Middle frontal gyrus (tissue), 1 donor: ENCODE results near the gene SEL1L2.

ENCODE experiments used
- DNase-seq: peaks from one replicate; pipeline ENCODE4 v3.0.0-alpha.2; 2015; ENCODE audit warnings: low spot score; ENCODE audit errors: extremely low spot score

The SEL1L2 gene

GRCh38 chr20:13865791-13866351 lies 124.5 kb downstream of the SEL1L2 start:
- DNase-seq = no peak

DNA sequence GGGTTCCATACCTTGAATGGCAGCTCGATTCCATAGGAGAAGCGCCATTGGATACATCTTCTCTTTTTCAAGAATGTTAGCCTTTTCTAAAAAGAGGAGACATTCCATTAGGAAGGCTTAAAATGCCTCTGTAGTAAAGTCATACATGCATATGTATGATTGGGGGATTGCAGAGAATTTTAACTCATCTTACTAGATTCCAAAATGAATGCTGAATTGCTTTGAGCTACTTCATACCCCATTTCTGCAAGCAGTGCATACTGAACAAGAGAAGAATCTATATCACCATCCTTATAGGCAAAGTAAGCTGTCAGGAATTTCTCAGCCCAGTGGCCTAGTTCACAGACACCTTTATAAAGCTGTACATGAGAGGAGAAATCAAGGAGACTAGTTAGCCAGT lies 125.3 kb downstream of the SEL1L2 start:
- DNase-seq = no peak

DNA sequence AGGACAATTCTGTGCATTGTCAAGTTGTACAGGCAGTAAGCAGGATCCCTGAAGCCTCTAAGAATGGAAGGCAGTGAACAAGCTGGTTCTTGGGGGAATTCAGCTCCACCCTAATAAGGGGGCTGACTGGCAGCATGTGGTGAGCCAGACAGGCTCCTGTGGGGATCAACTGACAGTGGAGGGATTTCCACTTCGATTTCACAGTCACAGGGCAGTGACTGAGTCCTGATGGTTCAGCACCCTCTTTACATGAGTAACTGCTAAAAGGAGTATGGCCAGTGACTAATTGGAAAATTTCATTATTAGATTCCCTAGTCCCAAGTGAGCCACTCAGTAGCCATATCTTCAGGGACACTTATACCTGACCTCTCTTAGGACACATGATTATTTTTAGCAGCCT lies 127.2 kb downstream of the SEL1L2 start:
- DNase-seq = no peak

DNA sequence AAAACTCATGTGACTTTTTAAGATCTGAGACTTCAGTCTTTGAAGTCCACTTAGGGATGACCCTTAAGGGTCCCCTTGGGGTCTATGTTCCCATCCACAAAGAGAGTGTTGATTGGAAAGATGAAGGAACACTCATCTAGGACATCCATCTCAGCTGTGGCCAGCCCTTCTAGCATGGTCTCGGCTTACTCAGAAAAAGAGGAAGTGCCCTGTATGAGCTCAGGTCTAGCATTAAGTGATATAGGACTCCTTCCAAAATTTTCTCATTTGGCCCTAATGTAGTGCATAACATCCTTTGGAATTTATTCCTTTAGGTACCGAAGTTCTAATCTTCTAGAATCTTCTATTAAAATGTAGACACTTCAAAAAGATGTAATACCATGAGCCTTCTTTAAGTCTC lies 128.2 kb downstream of the SEL1L2 start:
- DNase-seq = no peak

- DNase-seq = no peak
These were observed 131.5 kb downstream of the SEL1L2 start for GRCh38 chr20:13858871-13859270.

- no peak for DNase-seq
These were observed 132.0 kb downstream of the SEL1L2 start for GRCh38 chr20:13858439-13858838.

DNA sequence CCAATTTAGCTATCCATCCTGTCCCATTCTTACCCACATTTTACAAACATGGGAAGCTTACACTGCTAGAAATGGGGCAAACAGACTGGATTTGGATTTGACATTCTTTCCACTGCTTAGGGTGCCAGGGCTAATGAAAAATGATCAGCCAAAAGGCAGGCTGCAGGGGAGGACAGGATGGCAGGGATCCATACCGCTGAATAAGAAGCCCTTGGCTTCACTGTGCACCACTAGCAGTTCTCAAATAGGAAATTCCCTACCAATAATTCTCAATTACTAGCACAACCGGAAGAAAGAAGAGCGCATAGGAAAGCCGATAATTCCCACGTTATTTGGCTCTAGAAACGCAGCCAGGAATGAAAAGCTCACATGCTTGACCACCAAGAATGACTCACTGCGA lies 132.5 kb downstream of the SEL1L2 start:
- DNase-seq = no peak

GRCh38 chr20:13857304-13857703 lies 133.1 kb downstream of the SEL1L2 start:
- no peak for DNase-seq

- DNase-seq = no peak
These were observed 134.1 kb downstream of the SEL1L2 start for GRCh38 chr20:13856354-13856753.

- no peak for DNase-seq
These were observed 134.8 kb downstream of the SEL1L2 start for GRCh38 chr20:13855613-13856012.

DNA sequence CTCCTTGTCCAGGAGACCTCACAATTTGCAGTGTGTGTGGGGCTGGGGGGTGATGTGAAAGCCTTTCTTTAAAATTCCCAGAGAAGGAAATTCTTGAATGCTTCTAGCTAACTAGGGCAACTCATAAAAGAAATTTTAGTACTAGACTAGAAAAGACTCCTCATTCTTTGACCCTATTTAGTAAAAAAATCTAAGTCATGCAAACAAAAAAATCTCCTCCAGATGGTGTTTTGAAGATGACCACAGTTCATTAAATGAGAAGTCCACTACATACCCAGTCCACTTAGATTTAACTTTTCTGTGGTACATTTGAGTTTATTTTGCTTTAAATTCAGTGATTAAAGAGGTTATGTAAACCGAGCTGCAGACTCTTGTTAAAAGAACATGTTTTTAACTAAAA lies 138.1 kb downstream of the SEL1L2 start:
- DNase-seq = no peak

GRCh38 chr20:13851279-13851678 lies 139.1 kb downstream of the SEL1L2 start:
- DNase-seq = no peak

- no peak for DNase-seq
These were observed 146.1 kb downstream of the SEL1L2 start for GRCh38 chr20:13844296-13844695.

- no peak for DNase-seq
These were observed 149.2 kb downstream of the SEL1L2 start for GRCh38 chr20:13841206-13841605.

DNA sequence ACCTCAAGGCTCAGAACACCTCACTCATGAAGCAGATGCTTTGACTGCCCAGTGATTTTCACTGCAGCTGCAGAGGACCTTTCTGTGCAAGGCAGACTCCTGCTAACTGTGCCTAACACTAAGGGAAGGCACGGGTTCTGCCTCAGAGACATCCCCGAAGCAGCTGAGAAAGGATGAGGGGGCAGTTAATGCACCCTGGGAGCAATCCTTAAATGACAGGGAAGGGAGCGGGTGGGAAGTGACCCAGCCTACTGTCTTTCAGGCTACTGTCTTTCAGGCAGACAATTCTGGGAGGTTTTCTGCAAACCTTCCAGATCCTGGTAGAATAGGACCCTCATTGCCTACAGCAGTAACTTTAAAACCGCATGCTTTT lies 150.3 kb downstream of the SEL1L2 start:
- DNase-seq = no peak

GRCh38 chr20:13839421-13840092 lies 150.9 kb downstream of the SEL1L2 start:
- no peak for DNase-seq

- no peak for DNase-seq
These were observed 151.8 kb downstream of the SEL1L2 start for GRCh38 chr20:13838664-13839063.

GRCh38 chr20:13831476-13831875 lies 158.9 kb downstream of the SEL1L2 start:
- no peak for DNase-seq

DNA sequence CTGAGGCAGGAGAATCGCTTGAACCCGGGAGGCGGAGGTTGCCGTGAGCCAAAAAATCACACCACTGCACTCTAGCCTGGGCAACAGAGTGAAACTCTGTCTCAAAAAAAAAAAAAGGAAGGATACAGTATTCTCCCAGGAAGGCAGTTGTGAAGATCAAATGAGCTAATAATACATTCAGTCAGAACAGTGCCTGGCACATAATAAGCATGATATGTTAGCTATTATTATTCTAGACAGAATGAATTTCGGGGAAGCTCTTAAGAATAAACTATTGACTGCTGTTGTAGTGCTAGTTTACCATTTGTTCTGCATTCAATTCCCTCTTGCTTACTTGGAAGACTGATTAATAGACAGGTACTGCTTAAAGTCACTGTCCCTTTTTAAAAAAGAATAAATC lies 164.9 kb downstream of the SEL1L2 start:
- no peak for DNase-seq

DNA sequence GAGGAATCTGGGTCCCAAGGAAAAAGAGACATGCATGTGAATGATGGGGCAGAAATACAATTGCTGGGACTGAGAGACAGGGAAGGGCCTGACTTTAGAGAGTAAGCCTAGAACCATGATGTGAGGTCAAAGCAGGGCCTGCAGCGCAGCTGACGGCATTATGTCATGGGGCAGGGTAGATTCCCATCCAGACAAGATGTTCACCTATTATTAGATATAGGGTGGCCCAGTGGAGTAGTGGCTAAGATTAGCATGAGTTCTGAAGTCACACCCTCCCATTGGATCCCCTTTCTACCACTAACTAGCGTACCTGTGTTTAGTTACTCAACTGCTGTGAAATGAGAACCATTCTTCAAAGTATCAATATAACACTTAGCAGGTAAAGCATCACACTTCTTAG lies 166.0 kb downstream of the SEL1L2 start:
- no peak for DNase-seq

GRCh38 chr20:13822459-13822858 lies 168.0 kb downstream of the SEL1L2 start:
- no peak for DNase-seq

DNA sequence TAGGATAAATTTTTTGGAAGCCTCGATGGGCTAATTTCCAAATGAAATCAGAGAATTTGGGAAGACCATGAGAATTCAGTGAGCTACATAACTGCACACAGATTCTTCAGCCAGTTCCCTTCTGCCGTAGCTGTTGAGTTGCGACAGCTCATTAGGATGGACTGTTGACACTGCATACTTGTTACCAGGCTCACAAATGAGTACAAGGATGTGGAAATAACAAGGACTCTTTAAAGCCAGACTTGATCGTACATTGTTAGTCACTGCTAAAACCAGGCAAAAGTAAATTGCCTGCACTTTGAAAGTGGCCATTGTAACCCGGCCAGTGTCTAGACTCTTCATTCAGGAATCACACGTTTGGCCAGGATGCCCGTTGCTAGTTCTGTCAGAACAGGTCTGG lies 168.5 kb downstream of the SEL1L2 start:
- DNase-seq = no peak

DNA sequence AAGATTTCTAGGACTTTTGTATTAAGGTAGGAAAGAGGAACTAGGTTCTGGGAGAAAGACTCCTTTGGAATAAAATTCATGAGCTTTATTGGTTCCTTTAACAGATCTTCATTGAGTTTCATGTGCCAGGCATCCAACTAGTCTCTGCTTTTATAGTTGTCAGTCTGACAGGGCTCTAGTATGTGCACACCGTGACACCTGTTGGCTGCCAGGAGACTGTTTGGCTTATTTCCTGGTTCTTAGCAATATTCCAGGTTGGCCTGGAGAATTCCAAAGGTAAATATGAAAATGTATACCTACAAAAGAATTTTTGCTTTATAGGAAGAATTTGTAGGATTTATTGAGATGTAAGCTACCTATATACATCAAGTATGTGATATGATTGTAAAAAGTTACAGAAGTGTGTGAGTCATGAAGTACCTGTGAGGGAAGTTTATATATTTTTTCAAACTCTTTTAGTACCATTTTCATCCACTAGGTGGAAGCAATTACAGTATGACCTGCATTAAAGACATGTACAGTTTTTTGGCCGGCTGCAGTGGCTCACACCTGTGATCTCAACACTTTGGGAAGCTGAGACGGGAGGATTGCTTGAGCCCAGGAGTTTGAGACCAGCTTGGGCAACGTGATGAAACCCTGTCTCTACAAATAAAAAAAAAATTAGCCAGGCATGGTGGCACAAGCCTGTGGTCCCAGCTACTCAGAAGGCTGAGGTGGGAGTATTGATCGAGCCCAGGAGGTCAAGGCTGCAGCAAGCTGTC lies 170.3 kb downstream of the SEL1L2 start:
- DNase-seq = no peak
